ENCODE data around the gene CLMP.
"Not testable (repeated sequence)": the region's sequence is repeated elsewhere in the genome, so short reads cannot be mapped to it uniquely, and the experiment has no call there.

The CLMP gene

DNA sequence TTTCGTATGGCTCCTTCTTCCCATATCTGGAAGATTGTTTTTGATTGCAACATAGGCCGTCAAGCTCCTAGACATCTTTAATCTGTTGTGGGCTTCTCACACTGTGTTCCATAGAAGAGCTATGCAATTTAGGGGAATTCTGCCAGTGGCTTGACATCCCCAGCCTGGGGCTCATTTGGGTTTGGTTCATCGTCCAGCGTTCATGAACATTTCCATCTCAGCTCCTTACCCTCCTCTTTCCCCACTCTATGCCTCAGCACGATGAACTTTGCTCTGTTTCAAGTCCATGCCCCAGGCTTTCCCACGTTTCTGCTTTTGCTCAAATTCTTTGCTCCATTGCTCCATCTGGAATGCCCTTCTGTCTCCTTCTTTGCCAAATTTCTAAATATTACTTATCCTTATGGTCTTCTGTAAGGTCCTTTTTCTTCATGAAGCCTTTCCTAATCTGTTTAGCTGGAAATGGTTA, 26.1 kb upstream of the CLMP start:
- DNase-seq: no peak
- in situ Hi-C loops (cut with HindIII; ENCODE audit: low pct_ligation_motif_present, low pct_unique_long_range_greater_than_20kb, low sequenced_read_pairs): no loop called here

DNA sequence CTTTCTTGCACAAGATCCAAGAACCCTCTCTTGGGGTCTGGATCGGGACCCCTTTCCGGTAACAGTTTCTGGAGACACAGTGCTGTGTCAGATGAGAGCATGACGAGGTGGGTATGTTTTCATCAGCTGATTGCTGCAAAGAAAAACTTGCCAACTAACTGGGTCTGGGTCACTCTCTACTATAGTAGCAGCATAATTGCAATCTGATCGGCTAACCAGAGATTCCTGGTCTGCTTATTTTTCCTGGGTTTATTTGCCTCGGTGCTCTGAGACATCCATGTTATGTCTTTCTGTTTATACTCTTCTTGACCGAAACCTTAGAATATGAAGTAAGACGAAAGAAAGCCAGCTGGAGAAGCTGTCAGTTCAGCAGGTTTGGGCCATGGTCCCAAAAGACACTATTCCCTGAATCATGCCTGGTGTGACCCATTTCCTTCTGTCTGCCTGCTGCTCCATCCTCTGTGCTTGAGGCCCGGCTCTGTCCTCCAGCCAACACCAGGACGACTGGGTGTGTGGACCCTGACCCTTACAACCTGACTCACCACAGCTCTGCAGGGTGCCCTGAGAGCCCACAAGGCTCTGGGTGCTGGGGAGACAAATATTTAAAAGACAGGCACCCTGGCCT, 24.1 kb upstream of the CLMP start:
- DNase-seq: peak; percentile 59

DNA sequence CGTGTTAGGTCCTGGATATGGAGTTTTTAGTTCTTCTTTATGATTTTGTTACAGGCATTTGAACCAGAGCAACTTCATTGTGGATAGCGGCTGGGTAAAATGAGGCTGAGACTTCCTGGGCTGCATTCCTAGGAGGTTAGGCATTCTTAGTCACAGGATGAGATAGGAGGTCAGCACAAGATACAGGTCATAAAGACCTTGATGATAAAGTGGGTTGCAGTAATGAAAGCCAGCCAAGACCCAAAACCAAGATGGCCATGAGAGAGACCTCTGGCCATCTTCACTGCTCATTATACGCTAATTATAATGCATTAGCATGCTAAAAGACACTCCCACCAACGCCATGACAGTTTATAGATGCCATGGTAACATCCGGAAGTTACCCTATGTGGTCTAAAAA, 23.4 kb upstream of the CLMP start:
- in situ Hi-C loops (cut with HindIII; ENCODE audit: low pct_ligation_motif_present, low pct_unique_long_range_greater_than_20kb, low sequenced_read_pairs): no loop called here

More for the DNA sequence above, 24.1 kb upstream of the CLMP start:
- in situ Hi-C loops (cut with HindIII; ENCODE audit: low pct_ligation_motif_present, low pct_unique_long_range_greater_than_20kb, low sequenced_read_pairs): no loop called here

DNA sequence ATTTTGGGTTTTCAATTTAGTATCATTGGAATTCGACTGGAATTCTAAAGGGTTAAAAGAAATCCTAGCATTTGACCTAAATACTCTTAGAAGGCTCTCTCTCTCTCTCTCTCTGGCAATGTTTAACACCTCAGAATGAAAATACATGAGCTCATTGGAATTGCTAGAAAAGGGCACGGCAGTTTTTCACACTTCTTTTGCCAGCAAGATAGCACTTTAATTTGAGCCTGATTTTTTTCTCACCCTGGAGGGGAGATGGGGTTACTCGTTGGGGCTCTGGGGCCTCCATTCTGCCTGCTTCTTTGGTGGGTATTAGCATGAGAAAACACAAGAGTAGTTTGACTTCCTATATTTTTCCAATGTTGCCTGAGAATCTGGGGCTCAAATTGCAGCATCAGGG, 22.8 kb upstream of the CLMP start:
- DNase-seq: peak; percentile 86
- in situ Hi-C loops (cut with HindIII; ENCODE audit: low pct_ligation_motif_present, low pct_unique_long_range_greater_than_20kb, low sequenced_read_pairs): no loop called here

More for the DNA sequence above, 23.4 kb upstream of the CLMP start:
- peak; percentile 78 for DNase-seq

DNA sequence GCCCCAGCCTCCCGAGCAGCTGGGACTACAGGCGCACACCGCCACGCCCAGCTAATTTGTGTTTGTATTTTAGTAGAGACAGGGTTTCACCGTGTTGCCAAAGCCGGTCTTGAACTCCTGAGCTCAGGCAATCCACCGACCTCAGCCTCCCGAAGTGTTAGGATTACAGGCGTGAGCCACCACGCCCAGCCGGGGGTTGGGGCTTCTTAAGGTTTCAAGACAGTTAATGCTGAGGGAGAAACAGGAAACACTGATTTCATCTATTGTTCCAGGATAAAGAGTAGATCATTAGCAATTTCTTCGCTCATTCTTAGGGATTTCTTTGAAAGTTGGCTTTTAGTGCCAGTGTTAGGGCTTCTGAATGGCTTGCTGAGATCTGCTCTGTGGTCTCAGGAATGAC, 21.2 kb upstream of the CLMP start:
- in situ Hi-C loops (cut with HindIII; ENCODE audit: low pct_ligation_motif_present, low pct_unique_long_range_greater_than_20kb, low sequenced_read_pairs): no loop called here

DNA sequence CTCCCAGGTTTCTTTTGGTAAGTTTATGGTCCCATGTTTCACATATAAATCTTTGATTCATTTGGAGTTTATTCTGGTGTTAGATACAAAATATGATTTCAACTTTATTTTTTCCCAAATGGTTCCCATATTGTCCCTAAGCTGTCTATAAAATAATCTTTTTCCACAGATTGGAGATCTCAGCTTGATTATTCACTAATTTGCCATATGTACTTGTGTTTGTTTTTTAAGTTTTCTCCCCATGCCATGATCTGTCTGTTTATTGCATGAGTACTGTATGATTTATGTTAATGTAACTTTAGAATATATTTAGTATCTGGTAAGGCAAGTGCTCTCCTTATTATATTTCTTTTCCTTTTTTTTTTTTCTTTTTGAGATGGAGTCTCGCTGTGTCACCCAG, 19.9 kb upstream of the CLMP start:
- in situ Hi-C loops (cut with HindIII; ENCODE audit: low pct_ligation_motif_present, low pct_unique_long_range_greater_than_20kb, low sequenced_read_pairs): no loop called here
- no peak for DNase-seq

More for the DNA sequence above, 21.2 kb upstream of the CLMP start:
- no peak for DNase-seq

DNA sequence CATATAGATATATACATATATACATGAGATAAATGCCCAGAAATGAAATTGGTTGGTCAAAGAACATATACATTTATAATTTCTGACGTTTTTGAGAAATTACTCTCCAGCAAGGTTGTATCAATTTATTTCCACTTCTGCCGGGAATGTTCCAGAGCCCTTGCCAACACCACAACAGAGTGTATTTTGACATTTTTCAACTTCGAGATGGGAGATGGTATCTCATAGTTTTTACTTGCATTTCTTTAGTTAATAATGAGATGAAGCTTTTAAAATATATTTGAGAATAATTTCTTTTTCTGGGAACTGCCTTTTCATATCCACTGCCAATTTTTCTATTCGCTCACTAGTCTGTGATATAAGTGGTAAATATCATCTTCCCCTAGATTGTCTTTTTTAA, 19.3 kb upstream of the CLMP start:
- DNase-seq: no peak
- in situ Hi-C loops (cut with HindIII; ENCODE audit: low pct_ligation_motif_present, low pct_unique_long_range_greater_than_20kb, low sequenced_read_pairs): no loop called here

DNA sequence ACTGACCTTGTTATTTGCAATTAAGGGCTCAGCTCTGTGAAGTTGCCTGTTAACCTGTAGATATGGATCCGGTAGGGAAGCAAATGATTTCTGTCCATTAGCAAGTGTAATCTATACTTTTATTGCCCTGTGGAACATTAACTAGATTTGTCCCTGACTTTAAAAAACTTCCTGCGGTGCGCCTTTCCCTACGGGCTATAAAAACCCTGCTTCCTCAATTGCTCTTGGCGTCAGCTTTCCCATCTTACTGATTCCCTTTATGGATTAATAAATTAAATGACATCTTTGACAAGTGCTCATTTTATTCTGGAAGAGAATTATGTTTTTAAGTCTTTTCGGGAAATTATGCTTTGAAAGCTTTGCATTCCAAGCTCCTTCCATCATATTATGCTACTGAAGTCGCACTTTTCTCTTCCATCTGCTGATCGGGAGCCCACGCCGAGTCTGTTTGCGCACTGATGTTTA, 18.3 kb upstream of the CLMP start:
- in situ Hi-C loops (cut with HindIII; ENCODE audit: low pct_ligation_motif_present, low pct_unique_long_range_greater_than_20kb, low sequenced_read_pairs): no loop called here
- DNase-seq: no peak

DNA sequence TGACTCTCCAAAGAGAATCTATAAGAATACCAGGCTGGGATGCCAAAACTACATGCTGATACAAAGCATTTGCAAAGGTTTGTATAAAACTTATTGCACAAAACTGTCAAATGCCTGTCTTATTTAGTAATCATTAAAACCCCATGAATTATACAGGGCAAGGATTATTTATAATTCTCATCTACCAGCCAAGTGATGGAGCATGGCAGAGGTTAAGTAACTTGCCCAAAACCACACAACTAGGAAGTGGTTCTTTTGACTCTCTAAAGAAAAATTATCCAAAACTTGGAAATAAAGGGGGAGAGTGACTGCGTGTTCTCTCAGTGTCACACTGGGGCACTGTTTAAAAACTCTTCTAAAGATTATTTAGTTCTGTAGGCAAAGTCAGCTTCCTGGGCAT, 17.4 kb upstream of the CLMP start:
- in situ Hi-C loops (cut with HindIII; ENCODE audit: low pct_ligation_motif_present, low pct_unique_long_range_greater_than_20kb, low sequenced_read_pairs): no loop called here
- DNase-seq: no peak

DNA sequence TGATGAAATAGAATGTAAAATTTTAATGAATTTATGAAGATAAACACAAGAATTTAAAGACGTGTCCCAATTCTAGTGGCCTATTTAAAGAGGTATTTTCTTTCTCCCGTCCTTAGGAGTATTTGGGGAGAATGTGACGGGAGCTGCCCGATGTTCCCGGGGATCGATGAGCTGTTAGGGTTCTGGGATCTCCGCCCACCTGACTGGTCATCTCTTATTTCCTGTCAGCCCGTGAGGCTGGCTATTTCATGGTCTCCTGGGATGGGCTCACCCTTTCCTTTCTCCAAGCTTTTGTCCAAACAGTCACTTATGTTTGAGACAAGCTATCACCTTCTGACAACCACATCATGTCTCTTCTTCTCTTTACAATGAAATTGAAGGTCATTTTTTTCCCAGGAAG, 16.9 kb upstream of the CLMP start:
- in situ Hi-C loops (cut with HindIII; ENCODE audit: low pct_ligation_motif_present, low pct_unique_long_range_greater_than_20kb, low sequenced_read_pairs): no loop called here
- no peak for DNase-seq

DNA sequence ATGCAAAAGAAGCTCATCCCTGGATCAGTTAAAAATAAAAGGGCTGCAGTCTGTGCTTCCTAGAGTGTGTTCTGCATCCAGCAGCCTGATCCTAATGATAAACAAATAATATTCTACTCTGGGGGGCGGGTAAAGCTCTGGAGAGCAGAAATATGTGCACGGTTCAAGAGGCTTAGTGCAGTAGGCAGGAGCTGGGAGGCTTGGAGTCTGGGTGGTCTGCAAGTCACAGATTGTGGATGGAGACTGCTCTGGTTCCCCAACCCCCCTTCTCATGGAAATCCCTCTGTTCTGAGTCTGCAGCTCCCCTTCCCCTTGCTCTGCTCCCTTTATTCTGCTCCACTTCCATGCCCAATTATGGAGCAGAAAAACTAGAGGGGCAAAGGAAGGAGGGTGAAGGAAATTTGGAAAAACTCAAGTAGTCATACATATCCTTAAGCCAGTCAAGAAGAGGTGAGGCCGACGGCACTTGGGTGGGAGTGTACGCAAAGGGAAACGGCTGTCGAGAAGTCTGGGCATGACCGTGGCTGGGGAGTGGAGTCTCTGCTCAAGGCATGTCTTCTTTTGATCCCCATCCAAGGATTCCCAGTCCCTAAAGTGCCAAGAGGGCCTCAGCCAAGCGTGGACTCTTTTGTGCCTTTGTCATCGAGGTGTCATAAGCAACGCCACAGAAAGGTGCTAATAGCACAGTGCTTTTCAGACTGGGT, 16.3 kb upstream of the CLMP start:
- no peak for DNase-seq
- in situ Hi-C loops (cut with HindIII; ENCODE audit: low pct_ligation_motif_present, low pct_unique_long_range_greater_than_20kb, low sequenced_read_pairs): no loop called here

DNA sequence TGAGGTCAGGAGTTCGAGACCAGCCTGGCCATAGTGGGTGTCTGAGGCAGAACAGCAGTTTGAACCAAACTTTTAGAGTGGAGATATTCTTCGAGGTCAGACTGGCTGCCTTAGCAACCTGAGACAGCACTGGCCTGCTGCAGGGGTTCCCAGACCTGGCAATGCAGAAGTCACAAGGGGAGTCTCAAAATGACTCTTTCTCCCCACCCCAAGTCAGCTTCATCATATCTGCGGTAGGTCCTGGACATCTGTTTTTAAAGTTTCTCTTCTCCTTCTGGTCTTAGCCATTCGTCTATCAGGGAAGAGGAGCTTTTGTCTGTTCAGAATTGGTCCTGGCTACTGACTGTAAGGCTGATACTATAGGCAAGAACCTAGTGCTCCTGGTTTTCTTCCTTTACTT, 14.5 kb upstream of the CLMP start:
- no peak for DNase-seq
- in situ Hi-C loops (cut with HindIII; ENCODE audit: low pct_ligation_motif_present, low pct_unique_long_range_greater_than_20kb, low sequenced_read_pairs): no loop called here

DNA sequence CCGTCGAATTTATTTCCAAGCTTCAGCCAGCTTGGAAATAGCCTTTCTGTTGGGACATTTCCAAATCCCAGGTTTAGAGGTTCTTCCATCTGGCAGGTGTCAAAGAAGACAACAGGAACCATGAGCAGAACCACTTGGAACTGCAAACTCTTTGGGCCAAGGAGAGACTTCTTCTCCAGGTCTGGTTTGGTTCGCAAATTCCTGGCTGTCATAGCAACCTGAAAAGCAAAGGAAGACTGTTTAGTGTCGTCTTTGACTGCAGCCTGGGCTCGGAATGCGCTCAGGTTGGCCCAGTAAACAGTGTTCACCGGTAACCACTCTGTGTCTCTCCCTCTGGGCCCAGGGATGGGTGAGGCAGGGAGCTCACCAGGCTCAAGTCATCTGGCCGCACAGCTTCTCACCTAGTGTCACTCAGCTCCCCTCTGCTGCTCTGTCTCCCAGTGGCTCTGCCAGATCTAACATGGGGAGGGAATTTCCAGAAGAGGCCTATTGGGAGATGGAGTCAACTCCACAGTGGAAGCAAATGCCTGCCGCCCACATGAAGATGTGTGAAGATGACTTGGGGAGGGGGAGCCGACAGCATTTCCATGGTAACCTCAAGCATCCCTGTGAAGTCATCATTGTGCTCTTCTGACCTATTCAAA, 11.9 kb upstream of the CLMP start:
- in situ Hi-C loops (cut with HindIII; ENCODE audit: low pct_ligation_motif_present, low pct_unique_long_range_greater_than_20kb, low sequenced_read_pairs): no loop called here

DNA sequence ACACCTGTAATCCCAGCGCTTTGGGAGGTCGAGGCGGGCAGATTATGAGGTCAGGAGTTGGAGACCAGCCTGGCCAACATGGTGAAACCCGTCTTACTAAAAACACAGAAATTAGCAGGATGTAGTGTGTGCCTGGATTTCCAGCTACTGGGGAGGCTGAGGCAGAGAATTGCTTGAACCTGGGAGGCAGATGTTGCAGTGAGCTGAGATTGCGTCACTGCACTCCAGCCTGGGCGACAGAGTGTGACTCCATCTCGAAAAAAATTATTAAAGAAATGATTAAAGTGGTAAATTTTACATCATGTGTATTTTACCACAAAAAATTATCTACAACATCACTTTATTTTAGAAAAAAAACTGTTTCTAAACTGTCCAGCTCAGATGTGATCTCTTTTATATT, 11.0 kb upstream of the CLMP start:
- DNase-seq; in situ Hi-C loops (cut with HindIII; ENCODE audit: low pct_ligation_motif_present, low pct_unique_long_range_greater_than_20kb, low sequenced_read_pairs): not testable (repeated sequence)

More for the DNA sequence above, 11.9 kb upstream of the CLMP start:
- no peak for DNase-seq

DNA sequence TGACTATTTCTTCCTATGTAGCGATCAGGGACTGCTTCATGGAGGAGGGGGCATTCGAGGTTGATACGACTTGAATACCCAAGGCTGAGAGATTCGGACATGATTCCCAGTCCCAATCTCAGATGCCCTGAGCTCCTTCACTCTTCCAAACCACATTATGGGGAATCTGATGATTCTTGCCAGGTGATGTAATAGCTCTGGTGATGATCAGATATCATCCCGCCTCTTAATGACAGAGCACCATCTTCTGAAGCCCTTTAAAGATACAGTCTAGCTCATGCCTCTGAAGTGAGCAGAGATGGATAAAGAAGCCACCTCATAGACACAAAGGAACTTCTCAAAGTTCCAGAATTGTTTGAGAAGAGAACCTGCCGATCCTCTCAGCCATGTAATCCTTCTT, 8.9 kb upstream of the CLMP start:
- DNase-seq: no peak
- in situ Hi-C loops (cut with HindIII; ENCODE audit: low pct_ligation_motif_present, low pct_unique_long_range_greater_than_20kb, low sequenced_read_pairs): no loop called here

DNA sequence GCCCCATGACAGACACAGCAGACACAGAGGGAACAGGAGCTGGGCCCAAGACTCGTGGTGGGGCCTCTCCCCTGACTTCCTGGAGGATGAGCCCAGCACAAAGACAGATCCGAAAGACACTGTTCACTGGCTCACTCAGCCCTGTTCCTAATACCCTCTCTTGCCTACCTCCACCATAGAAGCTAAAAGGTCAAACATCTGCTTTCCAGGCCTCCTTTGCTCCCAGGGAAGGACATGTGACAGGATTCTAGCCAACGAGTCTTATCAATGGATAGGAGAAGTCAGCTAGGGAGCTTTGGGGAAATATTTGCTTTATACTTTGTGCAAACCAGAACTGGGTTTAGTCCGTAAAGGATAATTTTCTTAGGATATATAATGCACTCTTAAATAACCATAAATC, 8.4 kb upstream of the CLMP start:
- in situ Hi-C loops (cut with HindIII; ENCODE audit: low pct_ligation_motif_present, low pct_unique_long_range_greater_than_20kb, low sequenced_read_pairs): no loop called here
- no peak for DNase-seq

DNA sequence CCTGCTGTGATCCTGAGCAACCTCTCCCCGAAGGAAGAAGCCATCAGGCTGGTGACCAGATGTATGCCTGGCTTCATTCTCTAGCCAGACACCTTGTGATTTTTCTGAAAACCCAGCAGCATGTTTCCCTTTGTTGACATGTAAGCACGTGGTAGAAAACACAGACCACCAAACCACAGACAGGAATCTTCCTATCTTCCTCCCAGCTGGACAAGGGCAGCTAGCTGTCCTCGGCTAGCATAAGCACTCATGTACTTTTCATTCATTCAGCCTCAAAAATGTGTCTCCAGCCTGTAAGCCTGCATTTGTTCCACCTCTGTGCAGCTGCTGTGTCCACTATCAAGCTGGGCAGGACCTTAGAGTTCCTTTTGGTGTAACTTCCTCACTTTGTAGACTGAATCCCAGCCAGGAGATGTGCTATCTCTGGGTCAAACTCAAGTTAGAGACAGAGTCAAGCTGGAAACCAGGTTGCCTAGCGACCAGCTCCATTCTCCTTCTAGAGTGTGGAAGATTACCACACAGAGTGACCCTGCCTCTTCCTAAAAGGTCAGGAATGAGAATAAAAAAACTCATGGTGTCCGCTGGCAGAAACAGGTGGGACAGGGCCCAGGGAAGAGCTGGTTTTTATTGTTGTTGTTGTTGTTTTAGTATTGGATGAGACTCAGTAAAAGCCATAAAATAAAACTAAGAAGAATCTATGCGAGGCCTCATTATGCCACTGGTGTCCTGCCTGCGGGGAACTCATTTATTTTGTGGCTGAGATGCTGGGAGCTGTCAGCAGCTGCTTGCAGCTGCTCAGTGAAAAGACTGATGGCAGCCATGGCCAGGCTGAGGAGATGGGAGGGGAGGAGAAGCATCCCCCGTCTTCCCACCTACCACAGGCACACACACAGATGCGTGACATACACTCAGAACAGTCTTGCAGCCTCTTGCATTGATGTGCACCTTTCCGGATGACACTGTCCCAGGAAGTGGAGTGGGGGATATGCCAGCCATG, 7.4 kb upstream of the CLMP start:
- in situ Hi-C loops (cut with HindIII; ENCODE audit: low pct_ligation_motif_present, low pct_unique_long_range_greater_than_20kb, low sequenced_read_pairs): no loop called here
- no peak for DNase-seq

DNA sequence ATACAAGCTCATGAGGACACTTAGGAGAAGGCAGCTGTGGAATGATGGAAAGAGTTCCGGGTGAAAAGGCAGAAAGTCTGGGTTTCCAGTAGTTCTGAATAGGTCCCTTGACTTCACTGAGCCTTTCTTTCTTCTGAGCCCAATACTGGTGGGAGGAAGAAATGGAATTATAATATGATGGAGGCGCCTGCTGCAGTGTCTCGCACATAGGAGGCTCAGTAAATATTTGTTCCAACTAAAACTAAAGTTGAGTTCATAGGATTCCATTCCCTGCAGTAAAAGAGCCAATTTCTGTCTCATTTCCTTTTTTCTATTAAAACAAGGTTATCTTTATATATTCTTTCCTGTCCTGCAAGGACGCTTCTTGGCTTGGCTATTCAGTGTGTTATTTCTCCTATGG, 5.2 kb upstream of the CLMP start:
- in situ Hi-C loops (cut with HindIII; ENCODE audit: low pct_ligation_motif_present, low pct_unique_long_range_greater_than_20kb, low sequenced_read_pairs): no loop called here
- no peak for DNase-seq

DNA sequence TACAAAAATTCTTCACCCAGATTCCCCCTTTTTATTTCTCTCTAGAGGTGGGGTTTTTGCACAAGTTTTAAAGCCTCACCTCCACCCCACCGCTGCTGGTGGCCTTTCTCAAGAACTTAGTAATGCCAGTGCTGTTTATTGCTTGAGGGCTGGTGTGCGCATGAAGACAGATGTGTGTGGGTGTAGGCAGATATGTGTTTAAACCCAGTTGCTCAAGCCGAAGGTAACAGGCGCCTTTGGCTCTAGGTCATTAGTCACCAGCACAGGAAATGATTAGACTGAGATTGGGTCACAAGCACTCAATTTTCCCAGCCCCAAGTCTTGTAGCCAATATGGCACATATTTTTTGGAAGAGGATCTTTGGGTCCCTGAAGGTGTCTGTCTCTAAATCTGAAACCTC, 2.7 kb upstream of the CLMP start:
- DNase-seq: no peak
- in situ Hi-C loops (cut with HindIII; ENCODE audit: low pct_ligation_motif_present, low pct_unique_long_range_greater_than_20kb, low sequenced_read_pairs): no loop called here

Data from ACHN (cell line).